ENCODE measurements around the gene SP100.

Gene SP100

GRCh38 chr2:230502593-230502992, 86.6 kb downstream of the SP100 start:
- no peaks in the 10 kb centered on the region for H3K4me1 ChIP-seq (ENCODE audit: control insufficient read depth, insufficient read depth, low read length)
- H3K36me3 ChIP-seq (ENCODE audit: control insufficient read depth in 2 of 2, insufficient read depth in 1 of 2, low read length in 2 of 2): no peaks in the 10 kb centered on the region
- POLR2A ChIA-PET: no interaction called here
- no peaks in the 10 kb centered on the region for H3K9me3 ChIP-seq (ENCODE audit: control insufficient read depth, insufficient read depth, low read depth, low read length)
- H3K4me3 ChIP-seq (ENCODE audit: low read depth, low read length): no peak overlapping the region
- no peak overlapping the region for H3K27ac ChIP-seq (ENCODE audit: extremely low read depth, low read depth, low read length)
- CTCF ChIA-PET: no interaction called here
- TF ChIP-seq REPIN1 (tag by site-specific recombination; IDR thresholded peaks at IDR 0.05; ENCODE audit: low read depth): no peak
- no peak for TF ChIP-seq ZNF174 (tag by site-specific recombination; IDR thresholded peaks at IDR 0.05)
- no peak for TF ChIP-seq TCF7L2 (IDR thresholded peaks at IDR 0.05; ENCODE audit: borderline replicate concordance, low read depth, low read length)
- no peak for TF ChIP-seq KLF9 (tag by site-specific recombination; IDR thresholded peaks at IDR 0.05; ENCODE audit: low read depth)
- TF ChIP-seq ZBTB21 (tag by site-specific recombination; IDR thresholded peaks at IDR 0.05): no peak
- no peak for TF ChIP-seq ZNF626 (tag by site-specific recombination; IDR thresholded peaks at IDR 0.05)
- no peak for TF ChIP-seq ZNF148 (tag by site-specific recombination; IDR thresholded peaks at IDR 0.05; ENCODE audit: borderline replicate concordance)
- TF ChIP-seq, protein P1, sequence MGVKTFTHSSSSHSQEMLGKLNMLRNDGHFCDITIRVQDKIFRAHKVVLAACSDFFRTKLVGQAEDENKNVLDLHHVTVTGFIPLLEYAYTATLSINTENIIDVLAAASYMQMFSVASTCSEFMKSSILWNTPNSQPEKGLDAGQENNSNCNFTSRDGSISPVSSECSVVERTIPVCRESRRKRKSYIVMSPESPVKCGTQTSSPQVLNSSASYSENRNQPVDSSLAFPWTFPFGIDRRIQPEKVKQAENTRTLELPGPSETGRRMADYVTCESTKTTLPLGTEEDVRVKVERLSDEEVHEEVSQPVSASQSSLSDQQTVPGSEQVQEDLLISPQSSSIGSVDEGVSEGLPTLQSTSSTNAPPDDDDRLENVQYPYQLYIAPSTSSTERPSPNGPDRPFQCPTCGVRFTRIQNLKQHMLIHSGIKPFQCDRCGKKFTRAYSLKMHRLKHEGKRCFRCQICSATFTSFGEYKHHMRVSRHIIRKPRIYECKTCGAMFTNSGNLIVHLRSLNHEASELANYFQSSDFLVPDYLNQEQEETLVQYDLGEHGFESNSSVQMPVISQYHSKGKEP (tag by site-specific recombination; IDR thresholded peaks at IDR 0.05): no peak
- TF ChIP-seq, protein P2, sequence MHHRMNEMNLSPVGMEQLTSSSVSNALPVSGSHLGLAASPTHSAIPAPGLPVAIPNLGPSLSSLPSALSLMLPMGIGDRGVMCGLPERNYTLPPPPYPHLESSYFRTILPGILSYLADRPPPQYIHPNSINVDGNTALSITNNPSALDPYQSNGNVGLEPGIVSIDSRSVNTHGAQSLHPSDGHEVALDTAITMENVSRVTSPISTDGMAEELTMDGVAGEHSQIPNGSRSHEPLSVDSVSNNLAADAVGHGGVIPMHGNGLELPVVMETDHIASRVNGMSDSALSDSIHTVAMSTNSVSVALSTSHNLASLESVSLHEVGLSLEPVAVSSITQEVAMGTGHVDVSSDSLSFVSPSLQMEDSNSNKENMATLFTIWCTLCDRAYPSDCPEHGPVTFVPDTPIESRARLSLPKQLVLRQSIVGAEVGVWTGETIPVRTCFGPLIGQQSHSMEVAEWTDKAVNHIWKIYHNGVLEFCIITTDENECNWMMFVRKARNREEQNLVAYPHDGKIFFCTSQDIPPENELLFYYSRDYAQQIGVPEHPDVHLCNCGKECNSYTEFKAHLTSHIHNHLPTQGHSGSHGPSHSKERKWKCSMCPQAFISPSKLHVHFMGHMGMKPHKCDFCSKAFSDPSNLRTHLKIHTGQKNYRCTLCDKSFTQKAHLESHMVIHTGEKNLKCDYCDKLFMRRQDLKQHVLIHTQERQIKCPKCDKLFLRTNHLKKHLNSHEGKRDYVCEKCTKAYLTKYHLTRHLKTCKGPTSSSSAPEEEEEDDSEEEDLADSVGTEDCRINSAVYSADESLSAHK (tag by site-specific recombination; IDR thresholded peaks at IDR 0.05): no peak
- TF ChIP-seq ZSCAN23 (tag by site-specific recombination; IDR thresholded peaks at IDR 0.05): no peak
- no peak for TF ChIP-seq ZNF843 (tag by site-specific recombination; IDR thresholded peaks at IDR 0.05)
- no peak for TF ChIP-seq PRDM1 (tag by site-specific recombination; IDR thresholded peaks at IDR 0.05)
- TF ChIP-seq ZNF571 (tag by site-specific recombination; IDR thresholded peaks at IDR 0.05): no peak
- no peak for TF ChIP-seq ZNF157 (tag by site-specific recombination; IDR thresholded peaks at IDR 0.05)
- TF ChIP-seq ZNF221 (tag by site-specific recombination; IDR thresholded peaks at IDR 0.05; ENCODE audit: borderline replicate concordance): no peak
- TF ChIP-seq ZIC2 (tag by site-specific recombination; IDR thresholded peaks at IDR 0.05): no peak
- TF ChIP-seq ZNF629 (tag by site-specific recombination; IDR thresholded peaks at IDR 0.05): no peak

- Histone ChIP-seq H3K36me3 (ENCODE audit: control insufficient read depth in 2 of 2, insufficient read depth in 1 of 2, low read length in 2 of 2) (no peaks in the 10 kb centered on the region), H3K4me3 (ENCODE audit: low read depth, low read length) (no peak overlapping the region), H3K9me3 (ENCODE audit: control insufficient read depth, insufficient read depth, low read depth, low read length) (no peaks in the 10 kb centered on the region), H3K27ac (ENCODE audit: extremely low read depth, low read depth, low read length) (no peak overlapping the region), H3K4me1 (ENCODE audit: control insufficient read depth, insufficient read depth, low read length) (no peaks in the 10 kb centered on the region)
- ChIA-PET CTCF (interaction anchor here (0.6 kb wide), 1 partner anchor 104 kb away, joined by 3 read pairs; no protein-coding TSS in a partner anchor), POLR2A (no interaction called here)
- TF ChIP-seq ZNF501 (tag by site-specific recombination; IDR thresholded peaks at IDR 0.05) (no peak), PBX3 (CRISPR knock-in tag; IDR thresholded peaks at IDR 0.05) (no peak), ZNF148 (tag by site-specific recombination; IDR thresholded peaks at IDR 0.05; ENCODE audit: borderline replicate concordance) (no peak), CTCF (tag by site-specific recombination; IDR thresholded peaks at IDR 0.05) (no peak), ZNF16 (tag by site-specific recombination; IDR thresholded peaks at IDR 0.05; ENCODE audit: low read depth) (no peak)
These were observed 87.8 kb downstream of the SP100 start for GRCh38 chr2:230503798-230504197.

All from HEK293 (cell line).